ENCODE measurements around the gene SYT17.

Gene SYT17

GRCh38 chr16:19274165-19274797 is 106.2 kb downstream of the SYT17 start:
- H3K4me3 ChIP-seq = no peak overlapping the region
- no peak overlapping the region for H3K27ac ChIP-seq
- H3K36me3 ChIP-seq (ENCODE audit: insufficient read depth, low read length) = no peaks in the 10 kb centered on the region
- no peak overlapping the region for H3K9ac ChIP-seq (ENCODE audit: insufficient read length)
- DNase-seq (ENCODE audit: low read depth, low spot score) = no peak
- TF ChIP-seq FOXP2 (optimal IDR thresholded peaks at IDR 0.05; ENCODE audit: control extremely low read depth, extremely low read length, insufficient read depth) (no peak), EZH2 (IDR thresholded peaks at IDR 0.05) (no peak), POLR2AphosphoS5 (IDR thresholded peaks at IDR 0.05; ENCODE audit: borderline replicate concordance, low read depth, low read length) (no peak)
- H3K9me3 ChIP-seq (ENCODE audit: low read depth, low read length) = no peaks in the 10 kb centered on the region

- H3K27ac ChIP-seq = no peak overlapping the region
- no peak overlapping the region for H3K4me3 ChIP-seq
- DNase-seq (ENCODE audit: low read depth, low spot score) = no peak
- H3K9ac ChIP-seq (ENCODE audit: insufficient read length) = no peak overlapping the region
- H3K36me3 ChIP-seq (ENCODE audit: insufficient read depth, low read length) = no peaks in the 10 kb centered on the region
- H3K9me3 ChIP-seq (ENCODE audit: low read depth, low read length) = no peaks in the 10 kb centered on the region
- TF ChIP-seq FOXP2 (optimal IDR thresholded peaks at IDR 0.05; ENCODE audit: control extremely low read depth, extremely low read length, insufficient read depth) (no peak), EZH2 (IDR thresholded peaks at IDR 0.05) (no peak), POLR2AphosphoS5 (IDR thresholded peaks at IDR 0.05; ENCODE audit: borderline replicate concordance, low read depth, low read length) (no peak)
These were observed 110.4 kb downstream of the SYT17 start for GRCh38 chr16:19278403-19278802.

GRCh38 chr16:19281246-19281645 is 113.2 kb downstream of the SYT17 start:
- Histone ChIP-seq H3K27ac (no peak overlapping the region), H3K4me3 (no peak overlapping the region), H3K9me3 (ENCODE audit: low read depth, low read length) (no peaks in the 10 kb centered on the region), H3K9ac (ENCODE audit: insufficient read length) (no peak overlapping the region), H3K36me3 (ENCODE audit: insufficient read depth, low read length) (no peaks in the 10 kb centered on the region)
- DNase-seq (ENCODE audit: low read depth, low spot score) = no peak
- TF ChIP-seq POLR2AphosphoS5 (IDR thresholded peaks at IDR 0.05; ENCODE audit: borderline replicate concordance, low read depth, low read length) (no peak), FOXP2 (optimal IDR thresholded peaks at IDR 0.05; ENCODE audit: control extremely low read depth, extremely low read length, insufficient read depth) (no peak), EZH2 (IDR thresholded peaks at IDR 0.05) (no peak)

GRCh38 chr16:19282101-19282500 is 114.1 kb downstream of the SYT17 start:
- Histone ChIP-seq H3K9ac (ENCODE audit: insufficient read length) (no peak overlapping the region), H3K36me3 (ENCODE audit: insufficient read depth, low read length) (no peaks in the 10 kb centered on the region), H3K4me3 (no peak overlapping the region), H3K9me3 (ENCODE audit: low read depth, low read length) (no peaks in the 10 kb centered on the region), H3K27ac (no peak overlapping the region)
- DNase-seq (ENCODE audit: low read depth, low spot score) = no peak
- no peak for TF ChIP-seq FOXP2 (optimal IDR thresholded peaks at IDR 0.05; ENCODE audit: control extremely low read depth, extremely low read length, insufficient read depth)
- no peak for TF ChIP-seq EZH2 (IDR thresholded peaks at IDR 0.05)
- no peak for TF ChIP-seq POLR2AphosphoS5 (IDR thresholded peaks at IDR 0.05; ENCODE audit: borderline replicate concordance, low read depth, low read length)

GRCh38 chr16:19283637-19284036 is 115.6 kb downstream of the SYT17 start:
- H3K36me3 ChIP-seq (ENCODE audit: insufficient read depth, low read length) = no peaks in the 10 kb centered on the region
- TF ChIP-seq EZH2 (IDR thresholded peaks at IDR 0.05) = no peak
- TF ChIP-seq POLR2AphosphoS5 (IDR thresholded peaks at IDR 0.05; ENCODE audit: borderline replicate concordance, low read depth, low read length) = no peak
- TF ChIP-seq FOXP2 (optimal IDR thresholded peaks at IDR 0.05; ENCODE audit: control extremely low read depth, extremely low read length, insufficient read depth) = no peak
- no peak overlapping the region for H3K9ac ChIP-seq (ENCODE audit: insufficient read length)
- no peak overlapping the region for H3K4me3 ChIP-seq
- H3K9me3 ChIP-seq (ENCODE audit: low read depth, low read length) = no peaks in the 10 kb centered on the region
- no peak for DNase-seq (ENCODE audit: low read depth, low spot score)
- H3K27ac ChIP-seq = no peak overlapping the region

- Histone ChIP-seq H3K9me3 (ENCODE audit: low read depth, low read length) (no peaks in the 10 kb centered on the region), H3K27ac (no peak overlapping the region), H3K4me3 (no peak overlapping the region), H3K36me3 (ENCODE audit: insufficient read depth, low read length) (no peaks in the 10 kb centered on the region), H3K9ac (ENCODE audit: insufficient read length) (no peak overlapping the region)
- DNase-seq (ENCODE audit: low read depth, low spot score) = no peak
- no peak for TF ChIP-seq EZH2 (IDR thresholded peaks at IDR 0.05)
- TF ChIP-seq FOXP2 (optimal IDR thresholded peaks at IDR 0.05; ENCODE audit: control extremely low read depth, extremely low read length, insufficient read depth) = no peak
- TF ChIP-seq POLR2AphosphoS5 (IDR thresholded peaks at IDR 0.05; ENCODE audit: borderline replicate concordance, low read depth, low read length) = no peak
These were observed 116.2 kb downstream of the SYT17 start for GRCh38 chr16:19284207-19284606.

- no peaks in the 10 kb centered on the region for H3K9me3 ChIP-seq (ENCODE audit: low read depth, low read length)
- no peak within 1 kb of the TSS for H3K9ac ChIP-seq (ENCODE audit: insufficient read length)
- no peak within 1 kb of the TSS for H3K27ac ChIP-seq
- H3K4me3 ChIP-seq = no peak within 1 kb of the TSS
- H3K36me3 ChIP-seq (ENCODE audit: insufficient read depth, low read length) = no peaks in the 10 kb centered on the region
- DNase-seq (ENCODE audit: low read depth, low spot score) = no peak
- TF ChIP-seq EZH2 (IDR thresholded peaks at IDR 0.05) (no peak), POLR2AphosphoS5 (IDR thresholded peaks at IDR 0.05; ENCODE audit: borderline replicate concordance, low read depth, low read length) (no peak), FOXP2 (optimal IDR thresholded peaks at IDR 0.05; ENCODE audit: control extremely low read depth, extremely low read length, insufficient read depth) (no peak)
These were observed 117.4 kb downstream of the SYT17 start, which contains the start of gene CLEC19A for GRCh38 chr16:19285431-19285830. Gene CLEC19A, plus strand, starts transcription at chr16:19285731. Its CDS starts 121 bp downstream, at chr16:19285852.

- no peak overlapping the region for H3K27ac ChIP-seq
- H3K9ac ChIP-seq (ENCODE audit: insufficient read length) = no peak overlapping the region
- DNase-seq (ENCODE audit: low read depth, low spot score) = no peak
- H3K4me3 ChIP-seq = no peak overlapping the region
- H3K9me3 ChIP-seq (ENCODE audit: low read depth, low read length) = no peaks in the 10 kb centered on the region
- H3K36me3 ChIP-seq (ENCODE audit: insufficient read depth, low read length) = no peaks in the 10 kb centered on the region
- TF ChIP-seq FOXP2 (optimal IDR thresholded peaks at IDR 0.05; ENCODE audit: control extremely low read depth, extremely low read length, insufficient read depth) (no peak), POLR2AphosphoS5 (IDR thresholded peaks at IDR 0.05; ENCODE audit: borderline replicate concordance, low read depth, low read length) (no peak), EZH2 (IDR thresholded peaks at IDR 0.05) (no peak)
These were observed 118.8 kb downstream of the SYT17 start for GRCh38 chr16:19286827-19287226.

- Histone ChIP-seq H3K36me3 (ENCODE audit: insufficient read depth, low read length) (no peaks in the 10 kb centered on the region), H3K4me3 (no peak overlapping the region), H3K9me3 (ENCODE audit: low read depth, low read length) (no peaks in the 10 kb centered on the region), H3K27ac (no peak overlapping the region), H3K9ac (ENCODE audit: insufficient read length) (no peak overlapping the region)
- DNase-seq (ENCODE audit: low read depth, low spot score) = no peak
- TF ChIP-seq POLR2AphosphoS5 (IDR thresholded peaks at IDR 0.05; ENCODE audit: borderline replicate concordance, low read depth, low read length) (no peak), FOXP2 (optimal IDR thresholded peaks at IDR 0.05; ENCODE audit: control extremely low read depth, extremely low read length, insufficient read depth) (no peak), EZH2 (IDR thresholded peaks at IDR 0.05) (no peak)
These were observed 119.2 kb downstream of the SYT17 start for GRCh38 chr16:19287241-19287640.

Data from SK-N-MC (cell line).